NCI-H146 (cell line): ENCODE measurements around the gene NANOS3.

Experiments used
- DNase-seq: peaks from one replicate; lab custom pipeline; 2025; lab: John Stamatoyannopoulos, UW

NANOS3 gene

DNA sequence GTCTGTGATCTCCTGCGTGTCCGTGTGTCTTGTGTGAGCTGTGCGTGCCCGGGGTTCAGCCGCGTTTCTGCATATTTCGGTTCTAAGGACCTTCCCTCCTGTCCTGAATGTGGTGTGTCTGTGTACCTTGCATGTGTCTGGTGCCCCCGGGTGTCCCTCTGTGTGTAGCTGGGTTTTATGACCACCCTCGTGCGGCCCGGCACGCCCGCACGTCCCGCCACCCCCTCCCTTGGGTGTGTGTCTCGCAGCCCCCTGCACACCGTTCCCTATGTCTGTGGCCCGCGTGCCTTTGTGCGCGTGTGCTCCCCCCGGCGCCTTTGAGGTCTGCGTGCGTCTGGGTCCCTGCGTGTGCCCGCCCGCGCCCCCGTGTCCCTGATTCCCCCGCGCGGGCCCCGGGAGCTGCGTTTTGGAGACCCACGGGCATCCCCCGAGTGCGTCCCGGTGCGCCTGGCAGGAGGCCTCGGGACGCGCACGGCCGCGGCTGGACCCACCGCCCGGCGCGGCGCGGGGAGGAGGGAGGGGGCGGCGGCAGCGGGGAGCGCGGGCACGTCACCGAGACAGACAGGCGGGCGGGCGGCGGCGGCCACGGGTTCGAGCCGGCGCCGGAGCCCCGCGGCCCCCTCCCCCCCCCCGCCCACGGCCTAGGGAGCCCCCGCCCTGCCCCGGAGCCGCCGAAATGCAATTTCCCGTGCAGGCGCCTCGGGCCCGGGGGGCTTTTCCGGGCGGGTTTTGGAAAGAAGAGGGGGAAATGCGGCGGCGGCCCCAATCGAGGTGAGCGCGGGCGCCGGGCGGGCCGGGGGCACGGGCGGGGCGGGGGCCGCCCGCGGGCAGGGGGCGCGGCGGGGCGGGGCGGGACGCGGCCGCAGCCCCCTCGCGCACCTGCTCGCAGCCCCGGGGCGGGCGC lies 12.0 kb upstream of the NANOS3 start:
- DNase-seq: peak; percentile 65

DNA sequence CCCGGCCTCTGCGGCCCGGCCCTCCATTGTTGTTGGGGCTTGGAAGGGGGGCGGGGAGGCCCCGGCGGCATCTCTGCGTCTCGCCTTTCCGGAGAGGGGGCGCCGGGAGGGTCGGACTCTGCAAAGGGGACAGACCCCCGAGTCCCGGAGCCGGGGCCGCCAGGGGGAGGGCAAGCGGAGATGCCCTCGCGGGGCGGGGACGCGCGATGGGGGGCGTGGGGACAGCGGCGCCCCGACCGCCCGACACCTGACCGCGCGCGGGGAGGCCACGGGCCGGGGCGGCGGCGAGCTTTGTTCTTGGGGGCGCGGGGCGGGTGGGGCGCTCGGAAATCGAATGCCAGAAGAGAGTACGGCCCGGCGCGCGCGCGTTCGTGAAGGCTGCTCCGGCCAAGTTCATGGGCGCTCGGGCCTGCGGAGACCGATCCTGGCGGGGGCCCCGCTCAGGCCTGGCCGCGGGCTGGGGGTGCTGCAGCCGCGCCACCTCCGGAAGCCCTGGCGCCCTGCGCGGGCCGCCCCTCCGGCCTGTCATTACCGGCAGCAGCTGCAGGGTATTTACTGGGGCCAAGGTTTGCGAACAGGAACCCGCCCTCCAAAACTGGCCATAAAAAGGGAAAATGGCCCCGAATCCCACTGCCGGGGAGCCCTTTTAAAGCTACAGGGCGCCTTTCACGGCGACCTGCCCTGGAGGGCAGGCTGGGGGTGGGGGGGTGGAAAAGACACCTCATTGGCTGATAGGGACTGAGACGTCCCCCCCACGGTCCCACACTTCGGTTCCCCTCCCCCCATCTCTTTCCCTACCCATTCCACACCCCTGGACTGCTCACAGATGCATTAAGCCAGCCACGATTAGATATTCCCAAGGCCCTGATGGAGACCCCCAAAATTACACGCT lies 11.1 kb upstream of the NANOS3 start:
- peak; percentile 69 for DNase-seq

DNA sequence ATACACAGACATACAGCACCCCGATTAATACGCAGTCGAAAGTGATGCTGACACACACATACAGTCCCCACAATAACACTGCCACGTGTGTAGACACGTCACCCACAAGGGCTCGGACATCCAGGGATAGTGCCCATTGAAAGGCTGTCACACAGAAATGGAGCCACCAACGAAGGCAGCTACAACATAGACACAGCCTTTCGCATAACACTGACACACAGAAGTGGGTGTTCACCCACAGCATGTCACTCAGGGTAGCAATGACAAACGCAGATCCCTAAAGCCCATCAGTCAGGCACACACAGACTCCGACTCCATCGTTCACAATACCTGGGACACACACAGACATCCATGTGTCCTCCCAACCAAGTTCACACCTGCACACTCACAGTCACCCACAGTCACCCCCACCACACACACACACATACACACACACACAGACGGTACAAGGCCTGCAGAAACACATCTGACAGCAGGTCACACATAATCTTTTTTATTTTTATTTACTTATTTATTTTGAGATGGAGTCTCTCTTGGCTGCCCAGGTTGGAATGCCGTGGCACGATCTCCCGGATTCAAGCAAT lies 10.4 kb upstream of the NANOS3 start:
- DNase-seq: no peak

DNA sequence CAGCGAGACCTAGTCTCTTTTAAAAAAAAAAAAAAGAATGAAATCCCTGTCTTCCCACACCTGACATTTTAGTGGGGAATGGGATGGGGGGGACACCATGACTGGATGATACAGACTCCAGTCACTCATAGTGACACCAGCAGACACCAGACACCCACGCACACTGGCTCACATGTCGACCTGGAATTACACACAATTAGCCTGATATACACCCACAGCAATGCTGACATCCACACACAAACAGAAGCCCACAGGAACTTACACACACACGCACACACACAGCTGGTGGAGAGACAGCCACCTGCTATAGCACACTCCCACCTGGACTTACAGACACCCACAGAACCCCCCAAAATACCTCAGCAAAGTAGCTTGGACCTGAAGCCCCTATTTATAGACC lies 8.3 kb upstream of the NANOS3 start:
- DNase-seq: no peak

DNA sequence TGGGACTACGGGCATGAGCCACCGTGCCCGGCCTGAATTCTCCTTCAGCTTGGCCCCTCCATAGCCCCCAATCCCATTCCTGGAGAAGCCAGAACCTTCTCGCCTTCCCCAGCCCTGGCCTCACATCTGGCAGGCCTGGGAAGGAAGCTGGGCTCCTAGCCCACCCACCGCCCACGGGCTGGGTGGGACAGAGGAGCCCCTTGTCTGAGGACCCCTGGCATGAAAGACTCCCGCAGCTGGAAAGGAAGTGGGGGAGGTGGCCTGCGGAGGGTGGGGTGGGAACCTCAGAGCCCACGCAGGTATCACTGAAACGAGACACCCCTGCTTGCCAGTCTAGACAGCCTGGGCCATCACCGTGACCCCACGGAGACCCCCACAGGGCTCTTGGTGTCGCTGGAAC lies 7.7 kb upstream of the NANOS3 start:
- DNase-seq: no peak

DNA sequence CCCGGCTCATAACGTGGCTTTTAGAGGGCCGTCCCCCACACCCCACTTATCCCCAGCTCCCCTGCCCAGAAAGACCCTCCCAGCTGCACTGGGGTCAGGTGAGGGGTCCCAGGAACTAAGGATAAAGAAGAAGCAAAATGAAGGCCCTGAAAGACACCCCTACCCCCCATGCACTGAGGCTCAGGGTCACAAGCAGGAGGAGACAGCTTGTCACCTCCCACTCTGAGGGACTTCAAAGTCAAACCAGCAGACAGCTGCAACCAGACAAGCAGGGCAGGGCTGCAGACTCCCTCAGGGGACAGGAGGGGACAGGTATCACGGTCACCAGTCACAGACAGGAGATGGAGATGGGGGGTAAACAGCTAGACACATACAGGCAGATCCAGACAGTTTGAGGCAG lies 6.1 kb upstream of the NANOS3 start:
- no peak for DNase-seq

DNA sequence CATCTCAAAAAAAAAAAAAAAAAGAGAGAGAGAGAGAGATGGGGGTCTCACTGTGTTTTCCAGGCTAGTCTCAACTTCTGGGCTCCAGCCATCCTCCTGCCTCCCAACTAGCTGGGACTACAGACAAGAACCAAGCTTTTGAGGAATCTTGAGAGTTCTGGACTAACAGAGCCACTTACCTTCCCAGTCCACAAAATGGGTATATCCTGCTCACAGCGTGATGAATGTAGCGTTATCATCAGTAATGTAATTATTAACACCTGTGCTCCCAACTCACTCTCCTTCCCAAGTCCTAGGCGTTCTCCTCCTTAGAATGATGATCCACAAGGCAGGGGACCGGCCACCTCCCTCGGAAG lies 4.6 kb upstream of the NANOS3 start:
- no peak for DNase-seq

DNA sequence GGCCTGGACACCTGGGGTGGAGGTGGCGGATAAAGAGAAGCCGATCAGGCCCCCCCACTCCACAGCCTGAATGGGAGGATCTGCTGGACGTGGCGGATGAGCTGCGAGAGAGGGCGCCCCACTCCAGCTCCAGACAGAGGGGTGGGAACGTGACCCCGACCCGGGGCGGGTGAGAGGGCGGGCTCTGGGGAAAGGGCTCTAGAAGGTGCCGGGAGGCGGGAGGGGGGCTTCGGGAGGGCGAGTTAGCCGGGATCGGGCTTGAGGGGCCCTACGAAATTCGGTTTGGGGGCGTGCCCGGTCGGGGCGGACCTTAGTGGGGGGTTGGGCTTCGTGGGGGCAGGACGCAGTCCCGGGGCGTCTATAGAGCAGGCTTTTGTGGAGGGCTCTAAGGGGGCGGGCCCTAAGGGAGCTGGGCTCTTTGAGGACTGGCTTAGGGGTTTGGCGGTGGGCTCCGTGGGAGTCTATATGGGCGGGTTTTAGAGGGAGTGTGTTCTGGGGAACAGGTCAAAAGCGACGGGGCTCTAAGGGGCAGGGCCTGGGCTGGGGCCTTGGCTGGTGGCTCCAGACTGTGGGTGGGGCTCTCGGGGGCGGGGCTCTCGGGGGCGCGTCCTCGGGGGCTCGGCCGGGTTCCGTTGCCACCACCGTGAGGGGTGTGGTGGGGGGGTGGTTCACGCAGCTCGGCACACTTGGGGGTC lies 4.1 kb upstream of the NANOS3 start:
- DNase-seq: no peak

DNA sequence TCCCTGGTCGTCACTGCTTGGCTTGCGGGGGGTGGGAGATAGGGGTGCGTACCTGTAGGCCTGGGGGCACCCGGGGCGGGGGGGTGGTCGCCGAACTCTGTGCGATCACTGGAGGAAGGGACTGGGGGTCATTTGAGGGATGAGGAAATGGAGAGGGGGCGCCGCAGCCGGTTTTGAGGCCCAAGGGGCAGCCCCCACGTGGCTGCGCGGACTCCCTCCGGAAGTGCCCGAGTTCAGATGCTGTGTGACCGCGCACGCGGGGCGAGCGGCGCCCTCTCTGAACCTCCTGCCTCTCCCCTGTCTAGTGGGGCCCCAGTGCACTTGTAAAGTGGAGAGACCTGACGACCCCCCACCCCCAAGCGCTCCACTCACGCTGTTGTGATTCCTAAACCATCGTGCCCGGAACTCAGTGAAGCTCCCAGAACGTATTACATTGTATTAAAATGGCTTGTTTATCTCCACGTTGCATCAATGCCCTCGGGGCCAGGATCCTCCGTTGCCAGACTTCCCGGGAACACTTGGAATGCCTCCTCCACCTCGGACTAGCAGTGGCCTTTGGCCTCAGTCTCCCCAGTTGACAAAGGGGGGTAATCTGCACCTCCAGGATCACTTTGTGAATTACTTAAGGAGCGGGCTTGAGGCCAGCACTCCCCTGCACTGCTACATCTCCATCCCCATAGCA lies 3.0 kb upstream of the NANOS3 start:
- no peak for DNase-seq

DNA sequence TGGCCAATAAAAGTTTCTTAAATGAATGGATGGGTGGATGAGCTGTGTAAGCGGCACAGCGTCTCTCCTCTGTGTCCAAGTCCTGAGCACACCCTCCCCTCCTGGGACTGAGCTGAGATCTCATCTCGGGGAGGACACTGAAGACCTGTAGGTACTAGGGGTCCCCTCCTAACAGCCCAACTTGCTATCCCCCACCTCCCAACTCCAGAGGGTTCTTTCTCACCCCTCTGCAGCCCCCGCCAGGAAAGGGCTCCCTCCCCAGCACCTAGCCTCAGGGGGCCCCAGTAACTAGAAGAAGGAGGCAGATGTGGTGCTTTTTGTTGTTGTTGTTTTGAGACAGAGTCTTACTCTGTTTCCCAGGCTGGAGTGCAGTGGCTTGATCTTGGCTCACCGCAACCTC lies 1.1 kb upstream of the NANOS3 start:
- DNase-seq: no peak

DNA sequence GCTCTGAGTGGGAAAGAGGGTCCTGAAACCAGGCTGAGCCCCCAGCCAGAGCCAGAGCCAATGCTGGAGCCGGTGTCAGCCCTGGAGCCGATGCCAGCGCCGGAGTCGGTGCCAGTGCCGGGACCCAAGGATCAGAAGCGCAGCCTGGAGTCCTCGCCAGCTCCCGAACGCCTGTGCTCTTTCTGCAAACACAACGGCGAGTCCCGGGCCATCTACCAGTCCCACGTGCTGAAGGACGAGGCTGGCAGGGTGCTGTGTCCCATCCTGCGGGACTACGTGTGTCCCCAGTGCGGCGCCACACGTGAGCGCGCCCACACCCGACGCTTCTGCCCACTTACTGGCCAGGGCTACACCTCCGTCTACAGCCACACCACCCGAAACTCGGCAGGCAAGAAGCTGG lies 369 bp downstream of the NANOS3 start:
- no peak for DNase-seq

DNA sequence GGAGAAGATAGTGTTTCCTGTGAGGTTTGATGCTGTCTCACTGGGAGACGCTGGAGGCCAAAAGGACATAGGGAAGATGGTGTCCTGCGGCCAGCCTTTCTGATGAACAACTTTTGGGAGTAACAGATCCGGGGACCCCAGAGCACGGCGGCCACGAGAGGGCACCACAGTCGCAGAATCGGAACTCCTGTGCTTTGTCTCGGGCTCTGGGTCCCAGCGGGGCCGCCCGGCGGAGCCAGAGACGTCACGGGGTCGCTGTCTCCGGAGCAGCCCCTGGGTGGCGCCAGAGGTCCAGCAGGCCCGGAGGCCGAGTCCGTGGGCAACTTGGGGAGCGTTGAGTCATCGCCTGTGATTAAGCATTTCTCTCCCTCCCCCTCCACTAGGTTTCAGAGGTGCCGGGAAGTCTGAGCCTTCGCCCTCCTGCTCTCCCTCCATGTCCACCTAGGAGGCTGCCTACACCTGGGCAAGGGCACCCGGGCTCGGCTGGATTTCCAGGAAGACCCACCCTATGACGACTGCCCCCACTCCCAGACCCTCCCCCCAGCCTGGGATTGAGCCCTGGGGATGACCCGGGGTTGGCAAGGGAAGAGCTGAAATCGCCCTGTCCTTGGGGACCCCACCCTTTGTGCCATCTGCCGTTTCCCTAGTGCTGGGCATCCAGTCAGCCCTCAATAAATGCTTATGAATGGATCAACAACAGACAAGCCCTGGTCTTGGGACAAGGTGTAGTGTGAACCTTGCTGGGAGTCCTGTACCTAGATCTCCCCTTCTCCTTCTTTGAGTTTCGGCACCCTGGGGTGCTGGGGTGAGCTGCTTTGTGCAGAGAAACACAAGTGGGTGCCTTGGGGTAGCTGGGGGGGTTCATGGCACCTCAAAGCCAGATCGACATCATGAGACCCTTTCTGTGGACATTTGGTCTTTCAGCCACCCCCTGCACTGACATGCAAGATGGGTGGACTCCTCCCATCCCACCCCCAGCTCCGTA lies 3.4 kb downstream of the NANOS3 start:
- peak; percentile 92 for DNase-seq

DNA sequence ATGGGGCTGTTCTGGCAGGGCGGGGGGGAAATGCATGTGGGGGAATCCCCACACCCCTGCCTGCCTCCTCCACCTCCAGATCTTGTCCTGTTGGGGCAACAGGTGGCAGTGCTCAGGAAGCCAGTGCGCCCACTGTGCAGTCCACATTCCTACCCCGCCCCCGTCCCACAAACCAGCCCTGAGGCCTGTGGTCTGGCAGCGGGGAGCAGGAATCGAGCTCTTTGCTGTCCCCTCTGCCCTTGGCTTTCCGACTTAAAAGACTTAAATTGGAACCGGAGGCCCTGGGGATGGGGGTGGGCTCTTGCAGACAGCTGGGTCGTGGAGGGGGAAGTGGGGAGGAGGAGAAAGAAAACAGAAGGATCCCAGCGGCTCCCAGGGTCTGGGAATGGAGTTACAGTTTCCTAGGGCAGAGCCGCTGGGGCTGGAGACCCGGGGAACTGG lies 4.3 kb downstream of the NANOS3 start:
- no peak for DNase-seq

DNA sequence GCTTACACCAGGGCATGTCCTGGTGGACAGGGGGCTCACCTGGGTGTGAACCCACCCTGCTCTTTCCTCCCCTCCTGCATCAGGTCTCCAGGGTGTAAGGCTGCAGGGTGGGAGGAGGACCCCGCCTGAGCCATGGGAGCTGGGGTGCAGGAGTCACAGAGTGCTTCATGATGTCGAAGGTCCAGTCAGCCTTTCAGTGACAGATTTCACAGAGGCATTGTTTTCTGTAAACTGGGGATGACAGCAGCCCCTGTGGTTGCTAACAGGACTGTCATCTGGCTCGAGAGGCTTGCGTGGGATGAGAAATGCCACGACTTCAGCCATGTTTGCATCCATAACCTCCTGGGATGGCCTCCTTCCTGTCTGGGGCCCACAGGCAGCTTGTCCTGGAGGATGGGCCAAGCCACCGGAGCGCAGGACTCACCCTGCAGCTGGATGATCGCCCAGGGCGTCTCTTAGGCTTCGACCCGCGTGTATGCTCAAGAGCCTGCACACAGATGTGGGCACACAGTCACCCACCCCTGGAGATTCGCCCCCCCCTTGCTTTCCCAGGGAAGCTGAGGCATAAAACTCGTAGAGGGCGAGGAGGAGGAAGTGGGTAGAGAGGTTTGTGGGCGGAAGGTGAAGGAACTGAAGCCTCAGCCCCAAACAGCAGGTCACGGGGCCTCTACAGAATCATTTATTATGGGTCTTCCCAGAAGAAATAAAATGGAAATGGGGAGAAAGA lies 4.9 kb downstream of the NANOS3 start:
- no peak for DNase-seq

DNA sequence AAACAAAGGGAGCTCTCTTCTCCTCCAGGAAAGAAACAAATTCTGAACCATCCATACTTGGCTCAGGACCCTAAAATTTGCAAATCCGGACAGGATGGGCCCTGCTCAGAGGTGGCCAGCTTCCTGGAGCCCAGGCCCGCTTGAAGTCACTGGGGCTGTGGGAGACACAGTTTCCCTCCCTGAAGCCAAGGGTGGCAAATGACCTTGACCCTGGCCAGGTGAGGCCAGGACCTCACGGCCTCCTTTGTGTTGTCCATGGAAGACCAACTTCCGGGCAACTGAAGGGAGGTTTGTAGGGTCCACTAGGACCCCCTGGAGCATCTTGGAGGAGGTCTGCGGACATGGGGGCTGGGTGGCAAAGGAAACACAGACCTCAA lies 5.5 kb downstream of the NANOS3 start:
- no peak for DNase-seq

DNA sequence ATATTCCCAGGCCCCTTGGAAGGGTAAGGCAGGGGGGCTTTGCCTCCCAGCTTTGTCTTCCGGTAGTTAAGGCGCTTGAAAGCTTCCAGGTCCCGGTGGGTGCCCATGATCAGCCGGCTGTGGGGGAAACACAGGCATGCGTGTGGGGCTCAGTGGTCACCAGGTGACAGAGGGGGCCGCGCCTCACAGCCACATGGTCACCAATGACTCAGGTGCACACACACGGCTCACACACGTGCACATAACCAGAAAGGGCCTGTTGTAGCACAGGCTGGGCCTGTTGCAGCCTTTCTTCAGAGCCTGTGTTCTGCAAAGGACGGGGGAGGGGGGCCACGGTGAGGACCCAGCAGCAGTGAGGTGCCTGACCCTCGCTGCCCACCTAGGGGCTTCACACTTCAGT lies 5.9 kb downstream of the NANOS3 start:
- no peak for DNase-seq

DNA sequence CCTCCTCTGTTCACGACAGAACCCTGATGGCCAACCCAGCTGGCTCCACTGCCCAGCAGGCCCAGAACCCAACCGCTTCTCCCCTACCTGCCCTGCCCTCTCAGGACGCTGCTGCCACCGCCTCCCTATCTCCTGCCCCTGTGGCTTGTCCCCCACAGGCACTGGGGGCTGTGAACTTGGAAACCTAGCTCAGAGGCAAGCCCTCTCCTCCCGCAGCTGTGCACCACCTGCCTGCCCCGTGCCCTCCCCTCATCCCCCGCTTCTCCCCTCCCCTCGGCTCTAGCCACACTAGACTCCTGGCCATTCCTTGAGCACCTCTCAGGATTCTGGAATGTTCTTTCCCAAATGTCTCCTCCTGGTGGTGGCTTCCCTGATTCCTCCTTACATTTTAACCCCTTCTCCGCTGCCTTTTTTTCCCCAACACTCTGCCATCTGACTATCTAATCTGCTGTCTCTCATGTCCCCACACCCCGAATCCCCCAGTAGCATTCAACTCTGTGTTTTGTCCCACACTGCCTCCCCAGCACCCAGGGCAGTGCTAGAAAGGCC lies 6.7 kb downstream of the NANOS3 start:
- DNase-seq: no peak

DNA sequence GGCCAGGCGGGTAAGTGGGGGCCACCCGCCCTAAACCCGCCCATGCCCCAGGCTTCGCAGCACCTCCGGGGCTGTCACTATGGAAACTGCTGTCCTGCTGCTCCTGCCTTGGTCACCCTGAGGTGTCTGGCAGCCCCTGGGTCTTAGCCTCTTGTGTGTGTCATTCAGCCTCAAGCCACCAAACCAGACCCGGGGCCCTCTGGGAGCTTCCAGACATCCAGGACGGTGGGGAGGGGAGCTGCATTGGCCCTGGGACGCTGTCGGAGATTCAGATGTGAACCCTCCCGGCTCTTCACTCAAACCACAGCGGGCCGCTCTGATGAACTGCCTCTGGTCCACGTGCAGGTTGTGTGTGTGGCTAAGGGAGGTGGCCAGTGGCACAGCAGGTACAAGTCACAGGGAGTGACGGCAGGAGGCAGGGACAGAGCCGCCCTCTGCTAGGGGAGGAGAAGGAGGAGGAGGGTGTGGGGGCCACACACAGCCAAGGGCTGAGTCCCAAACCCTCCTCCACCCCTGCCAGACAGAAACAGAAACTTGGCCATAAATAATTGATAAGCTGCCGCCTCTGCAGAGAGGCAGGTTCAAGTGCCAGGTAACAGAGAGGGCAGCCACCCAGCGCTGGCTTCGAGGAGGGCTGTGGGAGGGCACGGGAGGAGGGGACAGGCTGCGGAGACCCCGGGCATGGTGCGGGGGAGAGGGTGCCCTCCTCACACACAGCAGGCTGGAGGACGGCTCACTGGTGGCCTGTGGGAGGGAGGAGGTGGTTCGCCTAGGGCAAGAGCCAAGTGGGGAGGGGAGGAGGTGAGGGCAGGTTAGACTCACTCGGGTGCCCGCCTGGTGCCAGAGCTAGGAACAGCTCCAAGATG lies 8.0 kb downstream of the NANOS3 start:
- peak; percentile 30 for DNase-seq
